Spleen (tissue), 7 donors: Measurements from ENCODE around the gene PLBD2.

Source experiments
- CTCF ChIP-seq, 11 experiments: fragments of 200-600 bp in 7 of 11; fragments of 450-650 bp in 4 of 11; sonication (generic) in 4 of 11; IDR thresholded peaks in 8 of 11; conservative IDR thresholded peaks in 3 of 11; 1 replicate in 7 of 11; 2 replicates in 4 of 11; pipeline versions ENCODE4 v1.4.0 to v1.8.0; 2016 to 2021; ENCODE audit warnings: antibody characterized with exemption in 11 of 11, inconsistent platforms in 4 of 11, mild to moderate bottlenecking in 1 of 11
- POLR2A ChIP-seq, 3 donors: fragments of 450-650 bp; IDR thresholded peaks; one replicate each; pipeline ENCODE4 v1.5.1; 2017; ENCODE audit warnings: antibody characterized with exemption in 3 of 3, mild to moderate bottlenecking in 1 of 3
- donor health status: DM: no; HTN: no; CAD: no; lungs with moderate emphysema.
- donor health status: DM: no; HTN: no; CAD: no.
- donor health status: DM: no; HTN: no; CAD: no.

GRCh38 chr12:113422886-113423669 lies 64.7 kb downstream of the PLBD2 start:
- TF ChIP-seq CTCF (IDR thresholded peaks at IDR 0.05 in 8 of 11, conservative IDR thresholded peaks at IDR 0.05 in 3 of 11) (no peak), POLR2A (IDR thresholded peaks at IDR 0.05) (no peak)
